ENCODE data around the gene NTNG2. TPM values are rescaled to one million over a fixed set of nuclear protein-coding genes. Genes with fewer than 3 reads are reported as not detected.

NTNG2 gene
- polyA plus RNA-seq, 1 donor = 0.18 TPM

DNA sequence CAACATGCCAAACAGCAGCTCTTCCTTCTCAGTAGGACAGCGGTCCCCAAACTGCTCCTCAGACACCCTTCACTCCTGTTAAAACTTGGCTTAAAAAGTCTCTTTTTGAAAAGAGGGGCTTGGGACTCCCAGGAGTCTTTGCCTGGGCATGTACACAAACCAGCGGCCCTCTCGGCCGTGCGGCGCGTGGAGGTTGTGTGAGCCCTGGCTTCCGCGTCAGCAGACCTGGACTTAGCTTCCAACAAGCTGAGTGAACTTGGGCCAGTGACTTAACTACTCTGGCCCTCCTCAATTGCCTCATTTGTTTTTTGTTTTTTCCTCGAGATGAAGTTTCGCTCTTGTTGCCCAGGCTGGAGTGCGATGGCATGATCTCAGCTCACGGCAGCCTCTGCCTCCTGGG lies 15.3 kb upstream of the NTNG2 start:
- DNase-seq = no peak

DNA sequence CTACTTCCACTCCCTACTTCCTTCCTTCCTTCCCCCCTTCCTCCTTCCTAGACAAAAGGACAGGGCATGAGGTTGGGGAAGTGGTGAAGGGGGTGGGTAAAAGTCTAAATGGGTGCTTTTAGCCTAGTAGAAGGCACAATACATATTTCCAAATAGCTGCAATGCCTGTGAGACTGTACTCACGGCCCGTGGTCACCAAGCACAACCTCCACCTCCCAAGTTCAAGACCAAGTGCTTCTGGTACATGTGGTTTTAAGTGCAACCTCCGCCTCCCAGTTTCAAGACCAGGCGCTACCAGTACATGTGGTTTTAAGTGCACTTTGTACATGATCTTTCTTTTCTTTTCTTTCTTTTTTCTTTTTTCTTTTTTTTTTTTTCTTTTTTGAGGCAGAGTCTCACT lies 14.5 kb upstream of the NTNG2 start:
- DNase-seq = no peak

DNA sequence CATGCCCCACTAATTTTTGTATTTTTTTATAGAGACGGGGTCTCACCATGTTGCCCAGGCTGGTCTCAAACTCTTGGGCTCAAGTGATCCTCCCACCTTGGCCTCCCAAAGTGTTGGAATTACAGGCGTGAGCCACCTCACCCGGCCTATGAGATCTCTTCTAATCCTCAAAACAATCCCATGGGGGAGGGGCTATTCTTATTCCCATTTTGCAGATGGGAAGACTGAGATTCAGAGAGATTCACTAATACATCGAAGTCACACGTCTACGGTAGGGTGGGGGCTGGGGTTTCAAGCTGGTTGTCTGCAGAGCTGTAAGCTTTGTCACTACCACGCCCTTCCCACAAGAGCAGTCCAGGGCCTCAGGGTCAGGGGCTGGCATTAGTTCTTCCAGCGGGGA lies 14.0 kb upstream of the NTNG2 start:
- no peak for DNase-seq

DNA sequence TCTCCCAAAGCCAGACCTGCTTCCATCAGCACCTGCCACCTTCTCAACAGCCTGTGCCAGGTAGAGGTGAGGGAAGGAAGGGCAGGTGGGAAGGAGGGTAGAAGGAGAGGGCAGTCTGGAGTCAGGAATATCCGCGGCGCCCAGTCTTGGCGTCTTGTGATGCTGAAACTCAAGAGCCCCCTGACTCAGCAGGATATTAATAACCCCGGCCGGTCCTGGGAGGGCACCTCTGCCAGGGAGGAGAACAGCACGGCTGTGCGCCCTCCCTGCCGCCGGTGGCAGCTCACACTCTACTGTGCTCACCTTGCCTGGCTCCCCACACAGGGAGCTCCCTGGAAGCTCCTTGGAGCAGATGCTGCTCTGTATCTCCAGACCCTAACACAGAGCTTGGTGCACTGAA lies 11.6 kb upstream of the NTNG2 start:
- DNase-seq = no peak

DNA sequence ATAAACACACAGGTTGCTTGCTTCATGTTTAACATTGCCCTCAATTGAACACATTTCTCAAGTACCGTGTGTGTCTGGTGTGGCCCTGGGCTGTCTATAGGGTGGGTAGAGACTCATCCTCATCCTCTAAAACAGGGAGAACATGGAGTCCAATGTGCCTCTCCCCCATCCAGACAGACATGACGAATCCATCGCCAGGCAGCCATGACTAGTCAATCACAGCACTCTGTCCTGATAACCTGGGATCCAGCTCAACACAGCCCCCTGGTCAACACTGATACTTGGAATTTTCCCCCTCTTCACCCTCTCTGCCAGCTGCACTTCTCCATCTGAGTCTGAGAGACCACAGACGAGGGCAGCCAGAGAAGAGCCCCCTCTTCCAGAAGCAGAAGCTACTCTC lies 10.7 kb upstream of the NTNG2 start:
- DNase-seq = no peak

DNA sequence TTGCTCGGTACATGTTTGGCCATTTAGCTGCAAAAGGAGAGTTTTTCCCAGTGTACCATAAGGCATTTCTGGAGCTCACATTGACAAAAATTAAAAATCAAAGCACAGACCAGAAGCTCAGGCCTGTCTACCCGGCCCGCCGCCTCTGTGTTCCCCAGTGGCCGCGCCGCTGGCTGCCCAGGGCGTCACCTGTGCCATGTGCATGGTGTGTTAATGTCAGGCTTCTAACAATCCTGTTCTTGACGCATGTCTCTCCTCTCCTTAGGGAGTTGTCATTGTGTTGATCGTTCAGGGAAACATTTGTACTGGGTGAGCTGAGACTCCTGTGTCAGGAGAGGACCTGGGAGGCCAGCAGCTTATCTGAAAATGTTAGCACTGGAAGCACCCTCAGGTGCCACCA lies 9.6 kb upstream of the NTNG2 start:
- DNase-seq = no peak

DNA sequence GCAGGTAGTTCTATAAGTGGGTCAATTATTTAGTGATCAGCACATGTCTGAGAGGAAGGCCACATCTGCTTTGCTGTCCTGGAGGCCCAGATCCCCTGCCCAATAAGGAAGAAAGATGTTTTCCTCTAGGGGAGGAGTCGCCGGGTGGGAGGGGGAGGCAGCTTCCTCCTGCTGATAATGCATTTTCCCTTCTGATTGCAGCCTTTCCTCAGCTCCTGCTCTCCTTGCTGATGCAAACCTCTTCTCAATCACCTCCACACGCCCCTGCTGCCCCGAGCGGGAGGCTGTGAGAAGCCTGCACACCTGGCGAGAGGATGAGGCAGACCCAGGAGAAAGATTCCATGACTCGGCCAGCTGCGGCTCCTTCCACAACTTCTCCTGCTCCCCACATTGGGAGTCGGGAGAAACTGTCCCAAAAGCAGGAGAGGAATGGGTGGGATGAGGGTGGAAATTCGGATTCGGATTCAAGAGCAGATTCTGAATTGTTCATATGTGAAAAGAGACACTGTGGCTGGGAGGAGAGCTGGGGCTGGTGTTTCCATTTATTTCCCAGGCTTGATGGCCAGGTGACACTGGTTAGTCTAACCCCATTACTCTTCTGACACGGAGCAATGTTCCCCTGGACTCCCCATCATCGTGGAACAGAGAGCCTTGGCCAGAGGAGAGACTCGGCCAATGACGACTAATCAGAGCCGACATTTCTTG lies 6.8 kb upstream of the NTNG2 start:
- no peak for DNase-seq

DNA sequence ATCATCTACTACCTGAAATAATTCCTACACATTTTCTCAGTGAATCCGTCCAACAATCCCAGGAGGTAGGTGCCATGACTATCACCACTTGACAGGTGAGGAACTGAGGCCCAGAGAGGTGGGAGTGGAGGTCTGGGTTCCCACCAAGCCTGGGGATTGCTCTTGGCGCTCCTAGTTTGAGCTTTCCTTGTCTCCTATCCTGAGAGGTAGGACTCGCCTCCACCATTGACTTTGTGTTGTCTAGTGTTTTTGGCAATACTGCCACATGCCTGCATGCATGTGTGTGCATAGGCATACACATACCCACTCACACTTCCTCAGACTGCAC lies 6.3 kb upstream of the NTNG2 start:
- DNase-seq = no peak

DNA sequence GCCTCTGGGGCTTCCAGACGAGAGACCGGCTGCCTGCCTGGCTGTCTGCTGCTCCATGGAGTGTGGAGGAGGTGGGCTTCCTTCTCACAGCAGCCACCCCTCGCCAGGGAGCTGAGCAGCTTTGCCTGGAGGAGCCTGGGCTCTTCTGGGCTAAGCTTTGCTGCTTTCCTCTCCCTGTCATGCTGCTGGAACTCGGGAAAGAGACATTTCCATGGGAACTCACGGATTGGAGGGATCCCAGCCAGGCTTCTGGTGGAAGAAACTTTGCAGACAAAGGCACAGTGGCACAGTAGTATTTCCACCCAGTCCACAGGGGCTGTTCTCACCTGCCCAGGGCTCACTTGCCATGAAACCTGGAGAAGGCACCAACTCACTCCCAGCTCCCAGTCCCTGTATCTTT lies 5.6 kb upstream of the NTNG2 start:
- DNase-seq = no peak

DNA sequence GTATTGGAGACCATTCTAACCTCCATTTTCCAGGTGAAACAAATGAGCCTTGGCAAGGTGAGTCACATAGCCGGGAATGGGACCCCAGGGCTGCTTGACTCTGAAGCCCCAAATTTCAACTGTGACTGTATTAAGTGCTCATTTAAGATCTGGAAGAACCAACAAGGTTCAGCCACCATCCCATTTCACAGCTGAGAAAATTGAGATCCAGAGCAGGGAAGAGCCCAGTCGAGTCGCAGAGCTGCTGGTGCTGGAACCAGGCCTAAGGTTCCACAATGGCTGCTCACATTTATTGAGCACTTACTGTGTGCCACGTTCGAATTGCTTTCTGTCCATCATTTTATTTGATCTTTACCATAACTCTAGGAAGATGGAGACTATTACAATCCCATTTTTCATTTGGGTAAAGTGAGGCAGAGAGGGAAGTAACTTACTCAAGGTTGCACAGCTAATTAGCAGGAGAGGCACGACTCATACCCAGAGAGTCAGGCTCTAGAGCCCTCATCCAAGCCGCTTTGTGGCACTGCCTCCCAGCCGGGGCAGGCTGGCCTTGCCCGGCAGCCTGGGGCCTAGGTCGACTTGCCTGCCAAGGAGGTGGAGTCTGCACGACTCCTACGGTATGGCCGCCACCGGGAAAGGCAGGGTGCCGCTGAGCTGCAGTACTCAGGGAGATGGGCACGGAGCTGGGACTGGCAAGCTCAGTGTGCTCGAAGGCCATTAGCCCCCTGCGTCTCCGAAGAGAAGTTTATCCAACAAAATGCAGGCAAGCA lies 4.3 kb upstream of the NTNG2 start:
- DNase-seq = no peak

DNA sequence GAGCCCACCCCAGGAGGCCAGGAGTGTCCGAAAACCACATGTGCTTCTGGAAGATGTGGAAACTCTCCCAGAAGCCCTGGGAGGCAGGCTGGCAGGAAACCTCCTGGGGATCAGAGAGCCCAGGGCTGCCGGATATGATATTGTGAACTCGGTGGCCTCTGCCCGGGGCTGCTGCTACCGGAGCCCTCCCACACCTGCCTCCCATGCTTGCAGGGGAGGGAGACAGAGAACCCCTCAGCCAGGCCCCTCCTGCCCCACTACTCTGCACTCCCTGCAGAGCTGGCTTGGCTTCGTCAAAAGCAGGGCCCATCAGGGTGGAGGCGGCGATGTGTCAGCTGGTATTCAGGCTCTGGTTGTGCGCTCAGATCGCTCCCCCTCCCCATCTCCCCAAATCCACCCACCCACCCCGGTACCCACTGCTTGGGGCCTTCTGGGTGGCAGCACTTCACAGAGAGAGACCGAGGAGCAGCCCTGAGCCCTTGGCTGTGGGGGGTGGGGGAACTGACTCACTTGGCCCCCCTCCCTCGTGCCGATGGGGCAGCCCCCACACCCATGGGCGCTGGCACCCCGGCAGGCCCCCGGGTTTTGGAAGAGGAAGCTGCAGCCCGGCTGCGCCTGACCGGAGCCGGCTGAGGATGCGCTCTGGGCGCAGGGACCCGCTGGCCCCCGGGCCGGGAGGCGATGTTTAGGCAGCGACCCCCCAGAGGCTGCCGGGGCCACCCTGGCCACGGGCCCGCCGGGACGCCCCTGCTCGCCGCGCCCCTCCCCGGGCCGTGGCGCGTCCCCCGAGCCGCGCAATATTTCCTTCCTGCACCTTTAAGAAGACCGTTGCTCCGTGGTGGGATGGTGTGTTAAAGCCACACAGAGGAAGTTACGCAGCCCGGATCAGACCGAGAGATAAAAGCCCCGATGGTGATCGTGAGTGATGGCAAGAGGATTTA lies 786 bp upstream of the NTNG2 start:
- no peak for DNase-seq

DNA sequence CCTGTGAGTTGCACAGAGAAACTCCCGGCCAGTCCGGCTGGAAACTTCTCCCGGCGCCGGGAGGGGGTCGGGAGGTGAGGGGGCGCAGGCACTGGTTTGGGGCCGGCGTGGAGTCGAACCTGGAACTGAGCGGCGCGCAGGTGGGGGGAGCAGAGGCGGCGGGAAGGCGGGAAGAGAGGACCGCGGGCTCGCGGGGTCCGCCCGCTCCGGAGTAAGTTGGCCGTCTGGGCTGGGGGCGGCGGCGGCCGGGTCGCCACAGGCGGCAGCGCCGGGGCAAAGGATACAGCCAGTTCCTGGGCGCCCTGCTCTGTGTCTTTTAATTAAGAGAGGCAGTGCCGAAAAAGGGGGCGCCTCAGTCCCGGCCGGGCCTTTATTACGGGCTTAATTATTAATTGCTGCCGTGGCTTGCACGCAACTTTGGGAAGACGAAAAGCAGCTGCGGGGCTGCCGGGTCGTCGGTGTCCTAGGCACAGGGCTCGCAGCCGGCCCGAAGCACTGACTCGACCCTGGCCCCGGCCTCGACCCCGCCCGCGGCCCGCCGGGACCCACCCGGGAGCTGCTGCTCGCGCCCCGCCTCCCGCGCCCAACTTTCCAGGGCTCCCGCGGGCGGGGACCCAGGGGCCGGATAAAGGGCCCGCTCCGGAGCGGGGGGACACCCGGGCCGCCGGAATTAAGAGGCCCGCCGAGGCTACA lies 1.1 kb downstream of the NTNG2 start:
- DNase-seq = no peak

DNA sequence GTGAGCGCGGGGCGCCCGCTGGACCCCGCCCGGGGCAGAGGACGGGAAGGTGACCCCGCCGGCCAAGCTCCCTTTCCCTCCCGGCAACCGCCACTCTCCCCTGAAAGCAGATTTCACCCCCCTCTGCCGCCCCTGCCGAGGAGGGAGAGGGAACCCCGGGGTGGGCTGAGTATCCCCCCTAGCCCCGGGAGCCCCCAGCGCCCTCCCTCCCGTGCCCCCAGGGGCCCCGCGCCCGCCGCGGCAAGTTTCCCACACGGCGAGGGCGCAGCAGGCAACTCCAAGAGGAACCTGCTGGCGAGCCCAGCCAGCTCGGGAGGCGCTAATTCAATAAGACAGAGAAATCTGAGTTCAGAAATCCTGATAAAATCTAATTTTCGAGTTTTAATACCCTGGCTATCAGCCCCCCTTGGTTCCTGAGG lies 1.6 kb downstream of the NTNG2 start:
- DNase-seq = no peak

DNA sequence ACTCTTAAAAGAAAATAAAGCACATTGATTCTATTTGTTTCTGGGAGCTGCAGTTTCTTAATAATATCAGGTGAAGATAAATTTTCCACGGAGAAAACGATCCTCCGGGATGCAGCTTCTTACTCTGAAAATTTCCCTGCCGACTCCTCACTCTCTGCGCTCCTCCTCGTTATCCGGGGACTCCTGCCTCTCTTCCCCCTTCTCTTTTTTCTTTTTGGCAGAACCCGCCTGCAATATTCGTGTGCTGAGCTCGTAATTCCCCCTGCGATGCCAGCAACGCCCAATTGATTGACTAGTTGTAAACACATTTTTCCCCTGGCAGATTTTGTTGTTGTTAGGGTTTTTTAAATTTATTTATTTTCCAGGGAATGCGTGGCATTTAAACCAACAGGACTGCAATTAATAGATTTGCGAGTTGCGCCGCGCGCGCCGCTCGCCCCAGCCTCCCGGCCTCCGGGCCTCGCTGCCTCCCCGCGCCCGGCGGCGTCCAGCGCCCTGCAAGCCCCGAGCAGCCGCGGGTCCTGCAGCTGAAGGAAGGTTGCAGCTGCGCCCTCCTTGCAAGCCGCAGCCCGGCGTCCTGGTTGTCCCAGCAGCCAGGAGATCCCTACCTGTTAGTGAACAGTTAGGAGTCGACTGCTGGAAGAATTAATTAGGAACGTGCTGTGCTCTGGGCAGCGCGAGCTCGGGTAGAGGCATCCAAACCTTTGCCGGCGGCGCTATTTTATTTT lies 2.2 kb downstream of the NTNG2 start:
- DNase-seq = no peak

DNA sequence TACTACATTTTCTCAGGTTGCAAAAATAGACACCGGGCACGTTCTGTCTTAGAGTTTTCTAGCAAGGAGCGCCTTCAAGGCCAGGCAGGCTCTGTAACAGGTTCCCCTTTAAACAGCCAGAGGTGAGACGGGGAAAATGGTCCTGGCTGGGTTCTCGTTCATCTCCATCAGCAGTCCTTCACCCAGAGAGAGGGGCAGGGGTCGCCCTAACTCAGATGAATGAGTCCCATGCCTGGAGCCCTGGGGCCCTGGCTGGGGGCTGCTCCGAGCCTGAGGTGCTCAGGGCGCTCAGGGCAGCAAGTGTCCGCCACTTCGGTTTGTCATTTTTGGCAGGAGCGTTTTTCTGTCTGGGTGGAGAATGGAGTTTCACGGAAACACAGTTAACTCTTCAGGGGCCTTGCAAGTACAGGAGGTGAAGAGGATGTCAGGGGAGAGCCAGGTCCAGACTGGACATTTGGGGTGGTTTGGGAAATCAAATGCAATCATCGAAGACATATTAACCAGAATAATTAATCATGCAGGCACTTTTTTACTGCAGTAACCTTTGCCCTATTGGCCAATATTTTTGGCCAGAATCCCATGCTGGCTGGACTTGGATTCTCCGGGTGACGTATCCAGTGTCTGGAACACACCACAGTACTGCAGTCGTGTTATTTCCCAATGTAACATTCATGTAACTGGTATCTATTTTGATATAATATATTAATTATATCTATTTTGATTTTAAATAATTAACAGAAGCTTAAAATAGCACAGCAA lies 2.9 kb downstream of the NTNG2 start:
- DNase-seq = no peak

DNA sequence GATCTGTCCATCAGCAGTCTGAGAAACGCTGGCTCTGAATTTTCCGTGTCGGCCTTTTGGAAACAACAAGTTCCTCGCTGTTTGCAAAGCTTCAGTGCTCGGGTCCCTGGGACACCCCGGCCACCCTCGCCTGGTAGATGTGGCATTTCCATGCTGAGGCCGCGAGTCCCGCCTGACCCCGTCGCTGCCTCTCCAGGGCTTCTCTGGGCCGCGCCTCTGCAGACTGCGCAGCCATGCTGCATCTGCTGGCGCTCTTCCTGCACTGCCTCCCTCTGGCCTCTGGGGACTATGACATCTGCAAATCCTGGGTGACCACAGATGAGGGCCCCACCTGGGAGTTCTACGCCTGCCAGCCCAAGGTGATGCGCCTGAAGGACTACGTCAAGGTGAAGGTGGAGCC lies 4.7 kb downstream of the NTNG2 start:
- no peak for DNase-seq

DNA sequence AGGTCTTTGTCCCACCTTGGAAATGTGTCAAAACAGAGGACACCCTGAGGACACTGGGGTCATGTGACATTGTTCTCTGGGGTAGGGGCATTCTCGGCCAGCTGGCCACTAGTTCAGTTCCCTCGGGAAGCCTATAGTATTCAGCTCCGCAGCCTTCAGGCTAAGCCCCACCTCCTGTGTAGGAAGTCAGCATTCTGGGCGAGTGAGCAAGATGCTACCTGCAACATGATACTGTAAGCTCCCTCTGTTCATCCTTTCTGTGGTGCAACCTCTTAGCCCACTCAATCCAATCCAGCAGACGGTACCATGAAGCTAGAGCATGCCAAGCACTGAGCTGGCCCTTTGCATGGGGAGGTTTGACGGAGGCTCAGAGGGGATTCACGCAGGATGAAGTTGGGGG lies 5.3 kb downstream of the NTNG2 start:
- no peak for DNase-seq

DNA sequence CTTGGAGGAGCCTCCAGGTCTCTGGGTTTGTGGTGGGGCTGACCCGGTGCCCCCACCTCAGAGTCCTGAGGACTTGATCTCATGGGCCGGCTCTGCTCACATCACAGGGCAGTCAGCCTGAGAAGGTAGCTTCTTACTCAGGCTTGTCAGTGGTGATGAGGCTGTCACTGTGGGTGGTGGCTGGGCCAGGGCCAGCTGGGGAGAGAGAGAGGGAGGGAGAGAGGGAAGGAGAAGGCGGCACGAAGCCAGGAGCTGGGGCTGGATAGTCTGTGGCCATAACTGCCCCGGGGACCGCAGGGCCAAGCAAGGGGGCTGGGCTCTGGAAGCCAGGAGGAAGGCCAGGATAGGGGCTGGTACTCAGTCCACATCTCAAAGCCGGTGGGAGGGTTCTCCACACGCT lies 6.5 kb downstream of the NTNG2 start:
- no peak for DNase-seq

DNA sequence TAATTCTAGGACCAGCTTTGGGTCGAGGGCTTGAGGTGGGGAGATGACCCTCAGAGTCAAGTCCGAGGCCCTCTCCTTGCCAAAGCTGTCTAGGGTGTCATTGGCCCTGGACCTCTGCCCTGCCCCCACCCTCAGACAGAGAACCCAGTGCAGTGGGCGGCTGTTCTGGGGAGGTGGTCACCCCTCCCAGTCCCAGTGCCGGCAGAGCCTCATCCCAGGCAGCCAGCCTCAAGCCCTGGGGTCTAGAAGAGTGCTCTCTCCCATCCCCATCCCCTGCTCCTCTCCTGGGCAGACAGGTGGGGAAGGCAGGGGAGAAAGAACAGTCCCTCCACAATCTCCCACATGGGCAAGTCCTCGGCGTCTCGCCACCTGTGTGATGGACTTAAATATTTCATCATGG lies 7.0 kb downstream of the NTNG2 start:
- no peak for DNase-seq

DNA sequence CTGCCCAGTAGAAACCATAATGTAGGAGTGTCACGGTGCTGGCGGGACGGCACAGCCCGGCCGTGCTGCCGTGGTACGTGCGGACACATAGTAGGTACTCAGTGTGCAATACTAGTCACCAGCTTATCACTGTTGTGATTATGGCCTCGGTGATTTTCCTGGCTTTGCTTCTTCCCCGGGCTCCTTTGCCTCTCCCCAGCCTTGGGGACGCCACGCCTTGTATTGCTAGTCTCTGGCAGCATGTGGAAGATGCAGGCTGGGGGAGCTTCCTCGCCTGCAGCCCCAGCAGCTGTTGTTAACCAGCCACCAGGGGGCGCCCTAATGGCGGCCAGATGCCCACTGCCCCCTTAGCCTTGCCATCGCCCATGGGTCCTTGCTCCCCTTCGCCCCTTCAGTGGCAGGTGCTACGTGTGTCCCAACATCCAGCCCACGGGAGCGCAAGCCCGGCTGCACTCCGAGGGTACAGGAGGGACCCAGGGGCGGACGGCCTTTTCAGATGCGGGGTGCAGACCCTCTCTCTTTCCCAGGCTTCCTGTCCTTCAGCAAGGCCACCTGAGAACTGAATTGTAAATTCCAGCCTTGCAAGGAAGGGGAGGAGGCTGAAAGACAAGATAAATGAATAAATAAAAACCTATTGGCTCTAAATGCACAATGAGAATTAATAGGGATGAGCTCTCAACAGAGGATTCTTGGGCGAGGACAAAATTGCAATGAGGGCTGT lies 8.0 kb downstream of the NTNG2 start:
- DNase-seq = no peak
